GM12878 (cell line): ENCODE measurements around the gene PPP2R3A. TPM values are rescaled to one million over a fixed set of nuclear protein-coding genes. Genes with fewer than 3 reads are reported as not detected.

ENCODE experiments used
- BACH1 ChIP-seq: fragments of 450-650 bp; IDR thresholded peaks from 2 replicates; pipeline ENCODE4 v1.6.1; 2017; ENCODE audit warnings: mild to moderate bottlenecking, borderline replicate concordance
- BHLHE40 ChIP-seq, 2 experiments: fragments of 450-650 bp in 1 of 2; IDR thresholded peaks; 2 replicates each; pipeline ENCODE4 v1.6.1; 2011 to 2017; ENCODE audit warnings: low read depth in 2 of 2, borderline replicate concordance in 1 of 2, improper control_type of control experiment in 1 of 2, low read length in 1 of 2, mild to moderate bottlenecking in 1 of 2
- CREB1 ChIP-seq: IDR thresholded peaks from 2 replicates; pipeline ENCODE4 v1.6.1; 2012; ENCODE audit warnings: low read depth, mild to moderate bottlenecking, inconsistent platforms
- EZH2 ChIP-seq: IDR thresholded peaks from 2 replicates; pipeline ENCODE4 v1.6.1; 2012; ENCODE audit warnings: low read depth, mild to moderate bottlenecking, control low read depth, inconsistent platforms, low read length, borderline replicate concordance; ENCODE audit not compliant: control insufficient read depth
- GABPA ChIP-seq: IDR thresholded peaks from 2 replicates; pipeline ENCODE4 v1.6.1; 2014; ENCODE audit warnings: antibody characterized with exemption, low read depth, mild to moderate bottlenecking, inconsistent platforms
- HDGF ChIP-seq: fragments of 450-650 bp; IDR thresholded peaks from 2 replicates; pipeline ENCODE4 v1.6.1; 2016; ENCODE audit warnings: antibody characterized with exemption
- KDM1A ChIP-seq: fragments of 200-600 bp; sonication (generic); IDR thresholded peaks from 2 replicates; pipeline ENCODE4 v1.6.1; 2016; ENCODE audit warnings: borderline replicate concordance
- LARP7 ChIP-seq: fragments of 450-650 bp; IDR thresholded peaks from 2 replicates; pipeline ENCODE4 v1.6.1; 2017; ENCODE audit warnings: mild to moderate bottlenecking
- NFIC ChIP-seq: IDR thresholded peaks from 2 replicates; pipeline ENCODE4 v1.6.1; 2012; ENCODE audit warnings: low read depth, mild to moderate bottlenecking, inconsistent platforms, low read length, moderate library complexity
- PAX5 ChIP-seq: IDR thresholded peaks from 2 replicates; pipeline ENCODE4 v1.6.1; 2011; ENCODE audit warnings: low read depth, low read length, borderline replicate concordance
- PAX8 ChIP-seq: fragments of 450-650 bp; IDR thresholded peaks from 2 replicates; pipeline ENCODE4 v1.6.1; 2017; ENCODE audit warnings: mild to moderate bottlenecking, moderate library complexity
- RCOR1 ChIP-seq: conservative IDR thresholded peaks from 2 replicates; pipeline ENCODE4 v1.6.1; 2012; ENCODE audit warnings: low read depth, low read length, improper control_type of control experiment
- RFX5 ChIP-seq: IDR thresholded peaks from 2 replicates; pipeline ENCODE4 v1.6.1; 2011; ENCODE audit warnings: low read depth, low read length, improper control_type of control experiment
- RUNX3 ChIP-seq: IDR thresholded peaks from 2 replicates; pipeline ENCODE4 v1.6.1; 2012; ENCODE audit warnings: low read length, inconsistent platforms
- SMAD1 ChIP-seq: fragments of 450-650 bp; IDR thresholded peaks from 2 replicates; pipeline ENCODE4 v1.6.1; 2018; ENCODE audit warnings: mild to moderate bottlenecking, low read depth; ENCODE audit not compliant: partially characterized antibody
- SMAD5 ChIP-seq: IDR thresholded peaks from 2 replicates; pipeline ENCODE4 v1.6.1; 2016; ENCODE audit warnings: antibody characterized with exemption, low read depth
- SREBF1 ChIP-seq: IDR thresholded peaks from 2 replicates; pipeline ENCODE4 v1.6.1; 2012; ENCODE audit warnings: mild to moderate bottlenecking, low read length
- SUZ12 ChIP-seq: fragments of 200-600 bp; sonication (generic); IDR thresholded peaks from one replicate; pipeline ENCODE4 v1.6.1; 2018; ENCODE audit warnings: antibody characterized with exemption, mild to moderate bottlenecking; ENCODE audit not compliant: unreplicated experiment
- TCF7 ChIP-seq: IDR thresholded peaks from 2 replicates; pipeline ENCODE4 v1.6.1; 2014; ENCODE audit warnings: antibody characterized with exemption, borderline replicate concordance
- polyA plus RNA-seq, 11 experiments: library from polyadenylated mRNA; depleted of rRNA in 4 of 11; unstranded in 6 of 11; stranded (reverse) in 5 of 11; fragments of >200 nt; fragmentation: Nextera tagmentation in 4 of 11; fragmentation: Illumina TruSeq in 1 of 11; extraction: Ambion mirVana in 4 of 11; extraction: Trizol in 1 of 11; gene quantifications; 1 replicate in 1 of 11; 2 replicates in 10 of 11; pipeline versions ENCODE4 v1.2.1 to v1.2.3, GENCODE V29; 2011 to 2016; ENCODE audit warnings: inconsistent platforms in 2 of 11, missing spikeins in 2 of 11, low read depth in 1 of 11
- total RNA-seq, 4 experiments: library from RNA; depleted of rRNA in 3 of 4; stranded (reverse); fragments of >200 nt in 3 of 4; fragmentation: Illumina TruSeq in 1 of 4; extraction: Trizol in 1 of 4; gene quantifications; 2 replicates each; pipeline versions ENCODE4 v1.2.1 to v1.2.3, GENCODE V29; 2013 to 2021
- TF ChIP-seq, protein P1 (sequence below): IDR thresholded peaks from 2 replicates; pipeline ENCODE4 v1.6.1; 2012; ENCODE audit warnings: low read depth, low read length, improper control_type of control experiment
- TF ChIP-seq, protein P2 (sequence below): fragments of 450-650 bp; IDR thresholded peaks from 2 replicates; pipeline ENCODE4 v1.6.1; 2017; ENCODE audit warnings: mild to moderate bottlenecking, moderate library complexity
- TF ChIP-seq, protein P3 (sequence below): fragments of 450-650 bp; IDR thresholded peaks from 2 replicates; pipeline ENCODE4 v1.6.1; 2017; ENCODE audit warnings: mild to moderate bottlenecking, moderate library complexity
- TF ChIP-seq, protein P4 (sequence below): IDR thresholded peaks from 2 replicates; pipeline ENCODE4 v1.6.1; 2012; ENCODE audit warnings: low read depth, low read length, improper control_type of control experiment

The PPP2R3A gene
- total and polyA plus RNA-seq, 10 of the 15 experiments (the other 5 are each of a cell fraction or from before 2014, with no cell fraction given), result under 0.01 to 0.16 (median 0.06) TPM; not detected in 5

DNA sequence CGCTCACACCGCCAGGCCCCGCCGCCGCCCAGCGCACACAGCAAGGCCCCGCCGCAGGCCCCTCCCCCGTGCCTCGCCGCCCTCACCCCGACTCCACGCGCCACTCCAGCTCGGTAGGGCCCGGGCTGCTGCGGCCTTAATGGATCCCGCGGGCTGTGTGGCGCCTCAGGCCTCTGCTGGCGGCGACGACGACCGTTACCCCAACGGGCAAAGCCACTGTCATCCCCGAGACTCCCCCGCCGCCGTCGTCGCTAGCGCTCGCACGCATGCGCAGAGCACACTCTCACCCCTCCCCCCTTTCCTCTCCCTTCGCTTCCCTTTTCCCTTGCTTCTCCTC, 230.5 kb downstream of the PPP2R3A start, which contains the start of gene MSL2 (continued):
- TF ChIP-seq RUNX3 (no peak), HDGF (no peak; the same call in 1 of the 2 replicates), SMAD5 (no peak), SREBF1 (no peak), EZH2 (no peak), GABPA (no peak), NFIC (no peak), RCOR1 (no peak), TCF7 (no peak), PAX8 (no peak), SMAD1 (no peak), BHLHE40 (IDR thresholded peaks at IDR 0.05; ENCODE audit: borderline replicate concordance in 1 of 2, low read depth in 2 of 2, low read length in 1 of 2) (no peak), BACH1 (no peak; the same call in 1 of the 2 replicates), RFX5 (no peak), PAX5 (peak; percentile 17; the same call in 1 of the 2 replicates), LARP7 (no peak; the same call in none of the 2 replicates), KDM1A (no peak), SUZ12 (no peak), CREB1 (no peak)
- TF ChIP-seq, protein P1, sequence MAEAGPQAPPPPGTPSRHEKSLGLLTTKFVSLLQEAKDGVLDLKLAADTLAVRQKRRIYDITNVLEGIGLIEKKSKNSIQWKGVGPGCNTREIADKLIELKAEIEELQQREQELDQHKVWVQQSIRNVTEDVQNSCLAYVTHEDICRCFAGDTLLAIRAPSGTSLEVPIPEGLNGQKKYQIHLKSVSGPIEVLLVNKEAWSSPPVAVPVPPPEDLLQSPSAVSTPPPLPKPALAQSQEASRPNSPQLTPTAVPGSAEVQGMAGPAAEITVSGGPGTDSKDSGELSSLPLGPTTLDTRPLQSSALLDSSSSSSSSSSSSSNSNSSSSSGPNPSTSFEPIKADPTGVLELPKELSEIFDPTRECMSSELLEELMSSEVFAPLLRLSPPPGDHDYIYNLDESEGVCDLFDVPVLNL, result no peak
- TF ChIP-seq, protein P2, sequence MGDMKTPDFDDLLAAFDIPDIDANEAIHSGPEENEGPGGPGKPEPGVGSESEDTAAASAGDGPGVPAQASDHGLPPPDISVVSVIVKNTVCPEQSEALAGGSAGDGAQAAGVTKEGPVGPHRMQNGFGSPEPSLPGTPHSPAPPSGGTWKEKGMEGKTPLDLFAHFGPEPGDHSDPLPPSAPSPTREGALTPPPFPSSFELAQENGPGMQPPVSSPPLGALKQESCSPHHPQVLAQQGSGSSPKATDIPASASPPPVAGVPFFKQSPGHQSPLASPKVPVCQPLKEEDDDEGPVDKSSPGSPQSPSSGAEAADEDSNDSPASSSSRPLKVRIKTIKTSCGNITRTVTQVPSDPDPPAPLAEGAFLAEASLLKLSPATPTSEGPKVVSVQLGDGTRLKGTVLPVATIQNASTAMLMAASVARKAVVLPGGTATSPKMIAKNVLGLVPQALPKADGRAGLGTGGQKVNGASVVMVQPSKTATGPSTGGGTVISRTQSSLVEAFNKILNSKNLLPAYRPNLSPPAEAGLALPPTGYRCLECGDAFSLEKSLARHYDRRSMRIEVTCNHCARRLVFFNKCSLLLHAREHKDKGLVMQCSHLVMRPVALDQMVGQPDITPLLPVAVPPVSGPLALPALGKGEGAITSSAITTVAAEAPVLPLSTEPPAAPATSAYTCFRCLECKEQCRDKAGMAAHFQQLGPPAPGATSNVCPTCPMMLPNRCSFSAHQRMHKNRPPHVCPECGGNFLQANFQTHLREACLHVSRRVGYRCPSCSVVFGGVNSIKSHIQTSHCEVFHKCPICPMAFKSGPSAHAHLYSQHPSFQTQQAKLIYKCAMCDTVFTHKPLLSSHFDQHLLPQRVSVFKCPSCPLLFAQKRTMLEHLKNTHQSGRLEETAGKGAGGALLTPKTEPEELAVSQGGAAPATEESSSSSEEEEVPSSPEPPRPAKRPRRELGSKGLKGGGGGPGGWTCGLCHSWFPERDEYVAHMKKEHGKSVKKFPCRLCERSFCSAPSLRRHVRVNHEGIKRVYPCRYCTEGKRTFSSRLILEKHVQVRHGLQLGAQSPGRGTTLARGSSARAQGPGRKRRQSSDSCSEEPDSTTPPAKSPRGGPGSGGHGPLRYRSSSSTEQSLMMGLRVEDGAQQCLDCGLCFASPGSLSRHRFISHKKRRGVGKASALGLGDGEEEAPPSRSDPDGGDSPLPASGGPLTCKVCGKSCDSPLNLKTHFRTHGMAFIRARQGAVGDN, result peak; percentile 87; the same call in 1 of the 2 replicates
- TF ChIP-seq, protein P3, sequence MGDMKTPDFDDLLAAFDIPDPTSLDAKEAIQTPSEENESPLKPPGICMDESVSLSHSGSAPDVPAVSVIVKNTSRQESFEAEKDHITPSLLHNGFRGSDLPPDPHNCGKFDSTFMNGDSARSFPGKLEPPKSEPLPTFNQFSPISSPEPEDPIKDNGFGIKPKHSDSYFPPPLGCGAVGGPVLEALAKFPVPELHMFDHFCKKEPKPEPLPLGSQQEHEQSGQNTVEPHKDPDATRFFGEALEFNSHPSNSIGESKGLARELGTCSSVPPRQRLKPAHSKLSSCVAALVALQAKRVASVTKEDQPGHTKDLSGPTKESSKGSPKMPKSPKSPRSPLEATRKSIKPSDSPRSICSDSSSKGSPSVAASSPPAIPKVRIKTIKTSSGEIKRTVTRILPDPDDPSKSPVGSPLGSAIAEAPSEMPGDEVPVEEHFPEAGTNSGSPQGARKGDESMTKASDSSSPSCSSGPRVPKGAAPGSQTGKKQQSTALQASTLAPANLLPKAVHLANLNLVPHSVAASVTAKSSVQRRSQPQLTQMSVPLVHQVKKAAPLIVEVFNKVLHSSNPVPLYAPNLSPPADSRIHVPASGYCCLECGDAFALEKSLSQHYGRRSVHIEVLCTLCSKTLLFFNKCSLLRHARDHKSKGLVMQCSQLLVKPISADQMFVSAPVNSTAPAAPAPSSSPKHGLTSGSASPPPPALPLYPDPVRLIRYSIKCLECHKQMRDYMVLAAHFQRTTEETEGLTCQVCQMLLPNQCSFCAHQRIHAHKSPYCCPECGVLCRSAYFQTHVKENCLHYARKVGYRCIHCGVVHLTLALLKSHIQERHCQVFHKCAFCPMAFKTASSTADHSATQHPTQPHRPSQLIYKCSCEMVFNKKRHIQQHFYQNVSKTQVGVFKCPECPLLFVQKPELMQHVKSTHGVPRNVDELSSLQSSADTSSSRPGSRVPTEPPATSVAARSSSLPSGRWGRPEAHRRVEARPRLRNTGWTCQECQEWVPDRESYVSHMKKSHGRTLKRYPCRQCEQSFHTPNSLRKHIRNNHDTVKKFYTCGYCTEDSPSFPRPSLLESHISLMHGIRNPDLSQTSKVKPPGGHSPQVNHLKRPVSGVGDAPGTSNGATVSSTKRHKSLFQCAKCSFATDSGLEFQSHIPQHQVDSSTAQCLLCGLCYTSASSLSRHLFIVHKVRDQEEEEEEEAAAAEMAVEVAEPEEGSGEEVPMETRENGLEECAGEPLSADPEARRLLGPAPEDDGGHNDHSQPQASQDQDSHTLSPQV, result no peak
- TF ChIP-seq, protein P4, sequence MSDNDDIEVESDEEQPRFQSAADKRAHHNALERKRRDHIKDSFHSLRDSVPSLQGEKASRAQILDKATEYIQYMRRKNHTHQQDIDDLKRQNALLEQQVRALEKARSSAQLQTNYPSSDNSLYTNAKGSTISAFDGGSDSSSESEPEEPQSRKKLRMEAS, result no peak
